ENCODE data around the gene COL5A1. TPM values are rescaled to one million over a fixed set of nuclear protein-coding genes. Genes with fewer than 3 reads are reported as not detected.

Gene COL5A1
- total RNA-seq, 4 donors from 2014 or later = 14.0 to 23.9 (median 19.2) TPM

DNA sequence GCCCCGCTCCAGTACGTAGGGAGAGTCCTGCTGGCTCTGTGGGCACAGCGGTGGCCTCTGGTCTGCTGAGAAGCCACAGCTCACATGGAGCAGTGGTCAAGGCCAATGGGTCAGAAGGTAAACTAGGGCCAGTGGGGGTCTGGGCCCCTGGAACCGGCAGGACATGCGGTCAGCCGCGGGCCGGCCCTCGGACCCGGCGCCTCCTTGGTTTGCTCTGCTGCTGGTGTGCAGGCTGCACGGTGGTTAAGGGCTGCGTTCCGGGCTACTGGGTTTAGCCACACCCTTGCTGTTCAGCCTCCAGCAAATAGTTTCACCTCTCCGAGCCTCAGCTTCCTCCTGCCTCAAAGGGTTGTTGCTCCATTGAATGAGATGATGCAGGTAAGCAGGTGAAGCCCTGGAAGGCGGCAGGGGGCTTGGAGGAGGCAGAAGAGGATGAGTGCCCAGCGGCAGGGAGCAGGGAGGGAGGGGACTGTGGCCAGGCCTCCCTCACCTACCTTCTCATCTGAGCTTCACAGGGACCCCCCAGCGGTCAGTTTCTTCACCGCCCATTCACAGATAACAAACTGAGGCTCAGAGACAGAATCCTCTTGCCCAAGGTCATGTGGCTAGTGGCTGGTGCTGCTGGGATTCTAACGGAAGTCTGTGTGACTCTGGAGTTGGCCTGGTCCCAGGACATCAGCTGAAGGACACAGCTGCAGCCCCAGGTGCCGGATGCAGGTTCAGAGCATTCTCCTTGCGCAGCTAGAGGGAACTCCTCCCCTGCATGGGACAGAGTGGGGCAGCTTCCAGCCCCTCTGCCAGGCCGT, 3.7 kb upstream of the COL5A1 start:
- TF ChIP-seq, protein P1, sequence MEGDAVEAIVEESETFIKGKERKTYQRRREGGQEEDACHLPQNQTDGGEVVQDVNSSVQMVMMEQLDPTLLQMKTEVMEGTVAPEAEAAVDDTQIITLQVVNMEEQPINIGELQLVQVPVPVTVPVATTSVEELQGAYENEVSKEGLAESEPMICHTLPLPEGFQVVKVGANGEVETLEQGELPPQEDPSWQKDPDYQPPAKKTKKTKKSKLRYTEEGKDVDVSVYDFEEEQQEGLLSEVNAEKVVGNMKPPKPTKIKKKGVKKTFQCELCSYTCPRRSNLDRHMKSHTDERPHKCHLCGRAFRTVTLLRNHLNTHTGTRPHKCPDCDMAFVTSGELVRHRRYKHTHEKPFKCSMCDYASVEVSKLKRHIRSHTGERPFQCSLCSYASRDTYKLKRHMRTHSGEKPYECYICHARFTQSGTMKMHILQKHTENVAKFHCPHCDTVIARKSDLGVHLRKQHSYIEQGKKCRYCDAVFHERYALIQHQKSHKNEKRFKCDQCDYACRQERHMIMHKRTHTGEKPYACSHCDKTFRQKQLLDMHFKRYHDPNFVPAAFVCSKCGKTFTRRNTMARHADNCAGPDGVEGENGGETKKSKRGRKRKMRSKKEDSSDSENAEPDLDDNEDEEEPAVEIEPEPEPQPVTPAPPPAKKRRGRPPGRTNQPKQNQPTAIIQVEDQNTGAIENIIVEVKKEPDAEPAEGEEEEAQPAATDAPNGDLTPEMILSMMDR (IDR thresholded peaks at IDR 0.05; ENCODE audit: low read depth) = no peak

DNA sequence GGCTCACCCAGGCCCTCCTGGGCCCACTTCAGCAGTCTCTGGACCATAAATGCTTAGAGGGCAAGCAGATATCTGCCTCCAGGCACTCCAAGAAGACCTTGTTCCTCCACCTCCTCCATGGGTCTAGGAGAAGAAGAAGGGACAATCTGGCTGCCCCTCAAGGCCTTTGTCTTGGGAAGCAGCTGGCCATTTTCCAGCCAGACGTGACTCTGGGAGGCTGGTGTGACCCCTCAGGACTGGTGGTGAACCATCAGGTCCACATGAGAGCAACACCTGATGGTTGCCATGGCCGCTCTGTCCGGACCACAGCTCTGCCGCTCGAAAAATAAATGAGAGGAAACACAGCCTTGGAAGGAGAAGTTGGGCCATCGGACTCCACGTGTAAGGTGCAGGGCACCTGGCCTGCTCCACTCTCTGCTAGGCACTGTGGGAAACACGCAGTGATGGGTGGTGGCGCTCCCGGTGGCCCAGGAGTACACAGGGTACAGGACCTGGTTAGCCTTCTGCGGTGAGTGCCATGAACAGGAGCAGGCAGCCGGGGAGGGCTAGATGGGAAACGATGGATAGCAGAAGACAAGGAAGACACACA, 3.0 kb upstream of the COL5A1 start:
- TF ChIP-seq, protein P1 (IDR thresholded peaks at IDR 0.05; ENCODE audit: low read depth) = no peak

DNA sequence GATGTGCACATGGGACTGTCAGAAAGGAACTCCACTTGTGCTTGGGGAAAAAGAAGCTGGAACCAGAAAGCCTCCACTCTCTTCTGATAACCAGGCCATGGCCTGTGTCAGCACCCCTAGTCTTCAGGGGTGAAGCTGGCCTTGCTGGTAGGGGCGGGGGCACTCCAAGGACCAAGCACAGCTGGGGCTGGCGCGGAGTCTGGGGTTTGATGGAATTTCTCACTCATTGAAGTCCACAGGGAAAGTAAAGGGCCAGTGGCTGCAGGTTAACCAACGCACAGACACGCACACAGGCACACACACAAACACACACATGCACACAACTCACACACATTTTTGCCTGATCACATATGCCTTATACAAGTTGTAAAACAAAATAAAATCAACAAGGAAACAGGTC, 1.6 kb upstream of the COL5A1 start:
- TF ChIP-seq, protein P1 (IDR thresholded peaks at IDR 0.05; ENCODE audit: low read depth) = no peak

DNA sequence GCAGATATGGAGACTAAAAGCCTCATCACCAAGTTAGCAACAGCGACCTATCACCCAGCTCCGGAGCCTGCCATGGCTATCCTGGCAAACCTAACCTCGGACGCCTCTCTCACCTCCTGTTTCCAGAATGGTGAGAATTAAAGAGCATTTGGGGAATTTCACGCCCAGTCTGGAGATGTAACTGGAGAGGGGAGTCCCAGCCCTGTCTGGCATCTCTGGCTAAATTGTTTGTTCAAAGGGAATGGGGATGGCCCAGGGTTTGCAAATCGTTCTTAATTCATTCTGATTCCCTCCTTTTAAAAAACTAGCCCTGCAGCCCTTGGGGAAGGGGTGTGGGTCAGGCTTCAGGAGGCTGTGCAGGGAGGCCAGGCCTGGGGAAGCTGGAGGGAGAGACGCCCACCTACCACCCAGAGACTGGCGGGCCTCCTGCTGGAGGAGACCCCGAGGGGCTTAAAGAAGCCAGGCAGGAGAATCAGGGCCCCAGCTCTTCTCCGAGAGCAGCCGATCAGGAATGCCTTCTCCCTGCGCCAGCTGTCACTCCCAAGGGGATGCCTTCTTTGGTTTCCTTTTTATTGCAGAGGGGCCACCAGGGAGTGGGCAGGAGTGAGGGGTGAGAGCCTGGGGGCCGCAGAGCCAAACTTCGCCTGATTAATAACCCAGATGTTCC, 964 bp upstream of the COL5A1 start:
- TF ChIP-seq, protein P1 (IDR thresholded peaks at IDR 0.05; ENCODE audit: low read depth) = no peak

DNA sequence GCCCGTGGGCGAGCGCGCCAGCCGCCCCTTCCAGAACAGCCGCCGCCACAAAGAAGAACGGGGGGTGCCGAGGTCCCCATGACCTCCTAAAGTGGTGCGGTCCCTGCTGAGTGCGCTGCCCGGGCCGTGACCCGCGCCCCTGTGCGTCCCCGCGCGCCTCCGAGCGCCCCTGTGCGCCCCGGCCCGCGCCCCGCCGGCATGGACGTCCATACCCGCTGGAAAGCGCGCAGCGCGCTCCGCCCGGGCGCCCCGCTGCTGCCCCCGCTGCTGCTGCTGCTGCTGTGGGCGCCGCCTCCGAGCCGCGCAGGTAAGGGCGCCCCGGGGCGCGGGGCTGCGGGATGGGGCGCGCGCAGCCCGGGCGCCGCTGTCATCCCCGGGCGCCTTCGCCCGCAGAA, 384 bp downstream of the COL5A1 start:
- TF ChIP-seq, protein P1 (IDR thresholded peaks at IDR 0.05; ENCODE audit: low read depth) = no peak

DNA sequence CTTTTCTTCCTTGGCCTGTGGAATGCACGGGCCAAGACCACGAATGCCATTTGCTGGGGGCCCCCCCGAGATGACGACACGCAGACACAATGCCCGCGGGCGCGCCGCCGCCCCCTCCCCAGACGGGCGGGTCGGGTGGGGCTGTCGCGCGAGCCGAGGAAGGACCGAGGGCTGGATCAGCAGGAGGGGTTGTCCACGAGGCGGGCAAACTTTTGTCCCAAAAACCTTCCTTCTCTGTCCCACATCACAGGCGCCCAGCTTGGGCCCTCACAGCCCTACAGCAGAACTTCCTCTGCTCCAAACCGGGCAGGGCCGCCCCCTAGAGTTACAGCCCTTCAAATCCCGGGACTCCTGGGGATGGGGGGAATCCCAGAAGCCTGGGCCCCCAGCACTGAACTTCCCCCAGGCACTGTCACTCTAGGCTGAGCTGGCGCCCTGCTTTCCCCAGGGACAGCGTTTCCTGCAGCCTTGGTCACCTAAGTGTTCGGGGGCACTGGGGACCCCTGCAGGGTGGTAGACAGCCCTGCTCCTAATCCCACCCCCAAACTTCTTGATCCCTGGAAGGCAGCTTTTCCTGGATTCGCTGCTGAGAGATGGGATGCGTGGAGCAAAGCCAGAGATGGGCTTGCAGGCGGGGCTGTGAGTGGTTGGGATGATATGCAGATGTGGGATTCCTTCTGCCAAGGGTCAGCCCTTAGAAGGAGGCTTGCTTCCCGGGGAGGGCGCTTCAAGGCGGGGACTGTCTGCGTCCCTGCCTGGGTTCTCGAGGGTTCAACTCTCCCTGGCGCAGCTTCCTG, 980 bp downstream of the COL5A1 start:
- TF ChIP-seq, protein P1 (IDR thresholded peaks at IDR 0.05; ENCODE audit: low read depth) = no peak

Data from subcutaneous adipose tissue (tissue), 4 donors.